HCT116 (cell line): Measurements from ENCODE around the gene MBP.

Source experiments
- CTCF ChIP-seq, 3 experiments: fragments of 200-600 bp in 1 of 3; sonication (generic) in 1 of 3; IDR thresholded peaks in 2 of 3; conservative IDR thresholded peaks in 1 of 3; 2 replicates each; pipeline ENCODE4 v1.5.1; 2012 to 2017; ENCODE audit warnings: low read depth in 2 of 3, low read length in 2 of 3, antibody characterized with exemption in 1 of 3, borderline replicate concordance in 1 of 3, control low read depth in 1 of 3, mild to moderate bottlenecking in 1 of 3, mixed read lengths in 1 of 3, mixed run types in 1 of 3, moderate library complexity in 1 of 3; ENCODE audit not compliant: insufficient read depth in 1 of 3
- ELF1 ChIP-seq: IDR thresholded peaks from 2 replicates; pipeline ENCODE4 v1.6.1; 2012; ENCODE audit warnings: low read depth, borderline replicate concordance
- EZH2 ChIP-seq: fragments of 200-600 bp; sonication (generic); IDR thresholded peaks from 2 replicates; pipeline ENCODE4 v1.6.1; 2017; ENCODE audit warnings: antibody characterized with exemption, mixed run types
- MAX ChIP-seq: IDR thresholded peaks from 2 replicates; pipeline ENCODE4 v1.6.1; 2012
- POLR2A ChIP-seq: IDR thresholded peaks from 2 replicates; pipeline ENCODE4 v1.7.0; 2011; ENCODE audit warnings: borderline replicate concordance; ENCODE audit not compliant: insufficient read depth, insufficient read length; ENCODE audit errors: extremely low read depth
- POLR2AphosphoS5 ChIP-seq: IDR thresholded peaks from 2 replicates; pipeline ENCODE4 v1.6.1; 2011; ENCODE audit warnings: mild to moderate bottlenecking, low read depth, low read length, moderate library complexity
- RAD21 ChIP-seq: IDR thresholded peaks from 2 replicates; pipeline ENCODE4 v1.6.1; 2012; ENCODE audit warnings: low read depth, mild to moderate bottlenecking
- SIN3A ChIP-seq: IDR thresholded peaks from 2 replicates; pipeline ENCODE4 v1.6.1; 2012; ENCODE audit warnings: low read depth
- SP1 ChIP-seq: IDR thresholded peaks from 2 replicates; pipeline ENCODE4 v1.6.1; 2012; ENCODE audit warnings: low read depth
- YY1 ChIP-seq: IDR thresholded peaks from 2 replicates; pipeline ENCODE4 v1.6.1; 2011; ENCODE audit warnings: low read length, low read depth, moderate library complexity, mild to moderate bottlenecking; ENCODE audit not compliant: insufficient replicate concordance; ENCODE audit errors: extremely low read depth
- ZBTB33 ChIP-seq: IDR thresholded peaks from 2 replicates; pipeline ENCODE4 v1.6.1; 2011; ENCODE audit warnings: mild to moderate bottlenecking, low read length, moderate library complexity; ENCODE audit not compliant: insufficient replicate concordance; ENCODE audit errors: extremely low read depth

GRCh38 chr18:77090546-77091174 lies 41.9 kb downstream of the MBP start:
- no peak for TF ChIP-seq CTCF (IDR thresholded peaks at IDR 0.05 in 2 of 3, conservative IDR thresholded peaks at IDR 0.05 in 1 of 3; ENCODE audit: borderline replicate concordance in 1 of 3, insufficient read depth in 1 of 3, low read depth in 2 of 3, low read length in 2 of 3)
- TF ChIP-seq MAX, result no peak
- no peak for TF ChIP-seq ELF1
- no peak for TF ChIP-seq SIN3A
- TF ChIP-seq POLR2A, result no peak
- no peak for TF ChIP-seq YY1
- no peak for TF ChIP-seq POLR2AphosphoS5
- no peak for TF ChIP-seq EZH2
- no peak for TF ChIP-seq ZBTB33
- no peak for TF ChIP-seq RAD21
- TF ChIP-seq SP1, result no peak
